ENCODE measurements around the gene MTO1.

DNA sequence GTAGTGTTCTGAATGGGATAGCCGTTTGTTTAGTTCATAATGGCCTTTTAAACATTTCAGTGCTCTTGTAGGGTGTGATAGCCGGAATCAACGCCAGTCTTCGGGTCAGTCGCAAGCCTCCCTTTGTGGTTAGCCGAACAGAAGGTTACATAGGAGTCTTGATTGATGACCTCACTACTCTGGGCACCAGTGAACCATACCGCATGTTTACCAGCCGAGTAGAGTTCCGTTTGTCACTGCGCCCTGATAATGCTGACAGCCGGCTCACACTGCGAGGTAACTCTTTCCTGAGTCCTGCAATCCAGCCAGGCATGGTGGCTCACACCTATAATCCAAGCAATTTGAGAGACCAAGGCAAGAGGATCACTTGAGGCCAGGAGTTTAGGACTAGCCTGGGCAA, 20.4 kb downstream of the MTO1 start:
- TF ChIP-seq POLR2AphosphoS5 (IDR thresholded peaks at IDR 0.05), result no peak
- TF ChIP-seq, protein P1, sequence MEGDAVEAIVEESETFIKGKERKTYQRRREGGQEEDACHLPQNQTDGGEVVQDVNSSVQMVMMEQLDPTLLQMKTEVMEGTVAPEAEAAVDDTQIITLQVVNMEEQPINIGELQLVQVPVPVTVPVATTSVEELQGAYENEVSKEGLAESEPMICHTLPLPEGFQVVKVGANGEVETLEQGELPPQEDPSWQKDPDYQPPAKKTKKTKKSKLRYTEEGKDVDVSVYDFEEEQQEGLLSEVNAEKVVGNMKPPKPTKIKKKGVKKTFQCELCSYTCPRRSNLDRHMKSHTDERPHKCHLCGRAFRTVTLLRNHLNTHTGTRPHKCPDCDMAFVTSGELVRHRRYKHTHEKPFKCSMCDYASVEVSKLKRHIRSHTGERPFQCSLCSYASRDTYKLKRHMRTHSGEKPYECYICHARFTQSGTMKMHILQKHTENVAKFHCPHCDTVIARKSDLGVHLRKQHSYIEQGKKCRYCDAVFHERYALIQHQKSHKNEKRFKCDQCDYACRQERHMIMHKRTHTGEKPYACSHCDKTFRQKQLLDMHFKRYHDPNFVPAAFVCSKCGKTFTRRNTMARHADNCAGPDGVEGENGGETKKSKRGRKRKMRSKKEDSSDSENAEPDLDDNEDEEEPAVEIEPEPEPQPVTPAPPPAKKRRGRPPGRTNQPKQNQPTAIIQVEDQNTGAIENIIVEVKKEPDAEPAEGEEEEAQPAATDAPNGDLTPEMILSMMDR (IDR thresholded peaks at IDR 0.05 in 8 of 11, conservative IDR thresholded peaks at IDR 0.05 in 3 of 11), result no peak

Measured in spleen (tissue), 7 donors.